ENCODE results near the gene KRTAP10-3.
"Not testable (repeated sequence)": the region's sequence is repeated elsewhere in the genome, so short reads cannot be mapped to it uniquely, and the experiment has no call there.

KRTAP10-3 gene

GRCh38 chr21:44589586-44590305, 31.2 kb upstream of the KRTAP10-3 start:
- H3K79me2 ChIP-seq (ENCODE audit: control insufficient read depth, insufficient read depth, low read length, unreplicated experiment): no peaks in the 10 kb centered on the region
- no peak overlapping the region for H2AFZ ChIP-seq (ENCODE audit: low read length, unreplicated experiment)
- H3K27me3 ChIP-seq (ENCODE audit: insufficient read depth, low read length): peaks cover 37% of the 10 kb centered on the region
- no peak overlapping the region for H3K4me3 ChIP-seq (ENCODE audit: low read depth, low read length)
- H3K4me1 ChIP-seq (ENCODE audit: control insufficient read depth, insufficient read depth, low read length, unreplicated experiment): no peaks in the 10 kb centered on the region
- H3K36me3 ChIP-seq (ENCODE audit: insufficient read depth, low read length): no peaks in the 10 kb centered on the region
- H3K27ac ChIP-seq (ENCODE audit: low read depth, low read length): no peak overlapping the region

- no peaks in the 10 kb centered on the region for H3K36me3 ChIP-seq (ENCODE audit: insufficient read depth, low read length)
- H3K27ac ChIP-seq (ENCODE audit: low read depth, low read length): no peak overlapping the region
- H3K27me3 ChIP-seq (ENCODE audit: insufficient read depth, low read length): peaks cover 32% of the 10 kb centered on the region
- no peaks in the 10 kb centered on the region for H3K79me2 ChIP-seq (ENCODE audit: control insufficient read depth, insufficient read depth, low read length, unreplicated experiment)
- H2AFZ ChIP-seq (ENCODE audit: low read length, unreplicated experiment): no peak overlapping the region
- no peaks in the 10 kb centered on the region for H3K4me1 ChIP-seq (ENCODE audit: control insufficient read depth, insufficient read depth, low read length, unreplicated experiment)
- H3K4me3 ChIP-seq (ENCODE audit: low read depth, low read length): no peak overlapping the region
Observed at GRCh38 chr21:44589094-44589493, 30.5 kb upstream of the KRTAP10-3 start.

GRCh38 chr21:44585892-44586291, 27.3 kb upstream of the KRTAP10-3 start:
- H3K4me1 ChIP-seq (ENCODE audit: control insufficient read depth, insufficient read depth, low read length, unreplicated experiment): no peaks in the 10 kb centered on the region
- no peaks in the 10 kb centered on the region for H3K36me3 ChIP-seq (ENCODE audit: insufficient read depth, low read length)
- no peak overlapping the region for H2AFZ ChIP-seq (ENCODE audit: low read length, unreplicated experiment)
- H3K27me3 ChIP-seq (ENCODE audit: insufficient read depth, low read length): peaks cover 16% of the 10 kb centered on the region
- no peaks in the 10 kb centered on the region for H3K79me2 ChIP-seq (ENCODE audit: control insufficient read depth, insufficient read depth, low read length, unreplicated experiment)
- H3K4me3 ChIP-seq (ENCODE audit: low read depth, low read length): no peak overlapping the region
- no peak overlapping the region for H3K27ac ChIP-seq (ENCODE audit: low read depth, low read length)

DNA sequence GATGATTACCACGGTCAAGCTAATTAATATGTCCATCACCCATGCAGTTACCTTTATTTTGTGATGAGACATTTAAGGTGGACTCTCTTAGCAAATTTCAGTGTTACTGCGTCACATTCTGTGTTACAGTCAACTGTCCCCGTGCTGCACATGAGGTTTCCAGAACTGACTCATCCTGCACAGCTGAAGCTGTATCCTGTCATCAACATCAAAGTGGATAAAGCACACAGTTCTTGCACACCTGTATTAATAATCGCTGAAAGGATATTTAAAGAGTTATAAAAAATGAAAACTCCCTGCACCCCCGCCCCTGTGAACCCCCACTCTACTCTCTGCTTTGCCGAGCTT, 25.2 kb upstream of the KRTAP10-3 start:
- H3K4me3 ChIP-seq (ENCODE audit: low read depth, low read length): no peak overlapping the region
- H3K27me3 ChIP-seq (ENCODE audit: insufficient read depth, low read length): peaks cover 16% of the 10 kb centered on the region
- H3K79me2 ChIP-seq (ENCODE audit: control insufficient read depth, insufficient read depth, low read length, unreplicated experiment): no peaks in the 10 kb centered on the region
- no peak overlapping the region for H3K27ac ChIP-seq (ENCODE audit: low read depth, low read length)
- H2AFZ ChIP-seq (ENCODE audit: low read length, unreplicated experiment): no peak overlapping the region
- H3K36me3 ChIP-seq (ENCODE audit: insufficient read depth, low read length): no peaks in the 10 kb centered on the region
- H3K4me1 ChIP-seq (ENCODE audit: control insufficient read depth, insufficient read depth, low read length, unreplicated experiment): no peaks in the 10 kb centered on the region

DNA sequence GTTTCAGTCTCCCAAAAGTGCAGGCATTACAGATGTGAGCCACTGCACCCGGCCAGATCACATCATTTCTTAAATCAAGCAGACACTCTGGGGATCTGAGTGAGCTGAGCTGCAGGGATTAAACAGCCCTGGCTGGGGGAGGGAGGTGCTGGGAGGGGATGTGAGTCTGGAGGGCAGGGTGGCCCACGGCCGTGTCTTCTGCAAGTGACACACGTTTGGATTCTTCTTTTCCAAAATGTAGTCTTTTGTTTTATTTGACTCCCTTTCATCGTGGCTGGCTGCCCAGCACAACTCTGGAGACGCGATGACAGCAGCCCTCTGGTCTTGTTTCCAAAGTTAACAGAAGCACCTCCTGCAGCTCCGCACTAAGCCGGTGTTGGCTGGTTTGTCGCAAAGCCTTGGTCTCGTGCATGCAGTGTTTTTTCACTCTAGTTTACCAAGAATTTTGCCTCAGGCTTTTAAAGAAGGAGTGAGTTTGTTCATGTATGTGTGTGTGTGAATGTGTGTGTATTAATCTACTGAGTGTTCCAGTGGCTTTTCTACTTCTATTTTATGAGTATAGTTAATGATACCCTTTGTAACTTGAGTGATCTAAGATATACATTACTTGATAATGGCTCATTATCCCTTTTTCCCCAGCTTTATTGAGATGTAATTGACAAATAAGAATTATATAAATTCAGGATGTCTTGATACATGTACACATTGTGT, 24.6 kb upstream of the KRTAP10-3 start:
- H3K27ac ChIP-seq (ENCODE audit: low read depth, low read length): no peak overlapping the region
- H3K36me3 ChIP-seq (ENCODE audit: insufficient read depth, low read length): no peaks in the 10 kb centered on the region
- H3K4me1 ChIP-seq (ENCODE audit: control insufficient read depth, insufficient read depth, low read length, unreplicated experiment): no peaks in the 10 kb centered on the region
- no peak overlapping the region for H3K4me3 ChIP-seq (ENCODE audit: low read depth, low read length)
- H3K27me3 ChIP-seq (ENCODE audit: insufficient read depth, low read length): peaks cover 16% of the 10 kb centered on the region
- no peaks in the 10 kb centered on the region for H3K79me2 ChIP-seq (ENCODE audit: control insufficient read depth, insufficient read depth, low read length, unreplicated experiment)
- no peak overlapping the region for H2AFZ ChIP-seq (ENCODE audit: low read length, unreplicated experiment)

DNA sequence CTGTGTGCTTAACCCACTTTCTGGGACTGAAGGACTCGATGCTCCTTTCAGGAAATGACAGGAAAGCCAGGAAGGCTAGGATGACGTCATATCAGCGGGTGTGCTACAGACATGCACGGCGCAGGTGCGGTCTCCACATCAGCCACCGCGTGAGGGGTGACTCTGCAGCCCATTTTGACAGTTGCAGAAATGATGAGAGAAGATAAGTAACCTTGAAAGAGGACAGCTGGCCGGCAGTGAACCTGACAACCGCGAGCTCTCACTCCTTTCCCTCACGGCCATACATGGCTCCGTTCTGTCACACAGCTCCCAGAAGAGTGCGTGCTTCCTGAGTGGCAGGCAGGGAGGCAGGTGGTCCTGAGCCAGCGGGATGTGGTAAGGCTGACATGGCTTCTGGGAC, 23.5 kb upstream of the KRTAP10-3 start:
- Histone ChIP-seq H3K36me3 (ENCODE audit: insufficient read depth, low read length) (no peaks in the 10 kb centered on the region), H3K79me2 (ENCODE audit: control insufficient read depth, insufficient read depth, low read length, unreplicated experiment) (no peaks in the 10 kb centered on the region), H2AFZ (ENCODE audit: low read length, unreplicated experiment) (no peak overlapping the region), H3K4me3 (ENCODE audit: low read depth, low read length) (no peak overlapping the region), H3K27me3 (ENCODE audit: insufficient read depth, low read length) (peaks cover 21% of the 10 kb centered on the region), H3K4me1 (ENCODE audit: control insufficient read depth, insufficient read depth, low read length, unreplicated experiment) (no peaks in the 10 kb centered on the region), H3K27ac (ENCODE audit: low read depth, low read length) (no peak overlapping the region)

DNA sequence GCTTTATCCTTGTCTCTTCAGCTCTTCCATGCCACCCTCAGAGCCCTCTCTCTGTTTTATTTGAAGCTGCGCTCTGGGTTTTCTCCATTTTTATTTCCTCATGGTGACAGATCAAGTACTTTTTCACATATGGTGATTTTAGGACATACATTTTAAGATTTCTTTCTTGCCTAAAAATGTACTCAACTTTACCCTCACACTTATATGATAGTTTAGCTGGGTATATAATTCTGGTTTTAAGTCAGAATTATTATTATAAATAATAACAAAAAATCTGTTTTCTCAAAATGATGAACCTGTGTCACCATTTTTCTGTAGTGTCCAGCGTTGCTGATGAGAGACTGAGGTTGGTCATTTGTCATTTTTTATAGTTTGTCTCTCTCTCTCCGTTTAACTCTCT, 22.6 kb upstream of the KRTAP10-3 start:
- no peaks in the 10 kb centered on the region for H3K79me2 ChIP-seq (ENCODE audit: control insufficient read depth, insufficient read depth, low read length, unreplicated experiment)
- peaks cover 21% of the 10 kb centered on the region for H3K27me3 ChIP-seq (ENCODE audit: insufficient read depth, low read length)
- H3K4me1 ChIP-seq (ENCODE audit: control insufficient read depth, insufficient read depth, low read length, unreplicated experiment): no peaks in the 10 kb centered on the region
- H3K36me3 ChIP-seq (ENCODE audit: insufficient read depth, low read length): no peaks in the 10 kb centered on the region
- no peak overlapping the region for H3K4me3 ChIP-seq (ENCODE audit: low read depth, low read length)
- H3K27ac ChIP-seq (ENCODE audit: low read depth, low read length): no peak overlapping the region
- H2AFZ ChIP-seq (ENCODE audit: low read length, unreplicated experiment): no peak overlapping the region

DNA sequence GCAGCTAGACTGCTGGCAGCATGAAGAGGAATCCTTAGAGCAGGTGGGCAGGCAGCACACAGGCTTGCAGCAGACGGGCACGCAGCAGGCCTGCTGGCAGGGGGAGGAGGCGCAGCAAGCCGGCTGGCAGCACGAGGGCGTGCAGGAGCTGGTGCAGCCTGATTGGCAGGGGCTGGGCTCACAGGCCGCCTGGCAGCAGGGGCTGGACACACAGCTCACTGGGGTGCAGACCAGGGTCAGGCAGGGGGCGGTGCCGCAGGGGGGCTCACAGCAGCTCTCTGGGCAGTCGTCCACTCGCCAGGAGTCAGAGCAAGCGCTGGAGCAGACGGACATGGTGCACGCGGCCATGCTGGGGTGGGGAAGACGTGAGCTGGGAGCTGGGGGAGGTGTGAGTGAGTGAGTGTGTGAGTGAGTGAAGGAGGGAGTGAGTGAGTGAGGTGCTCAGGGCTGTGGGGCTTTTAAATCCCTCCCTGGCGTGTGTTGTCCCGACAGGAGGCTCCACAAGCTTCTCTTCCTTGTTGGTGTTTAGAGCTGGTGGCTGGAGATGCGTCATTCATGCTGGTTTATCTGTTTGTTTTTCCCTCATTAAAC, 21.7 kb upstream of the KRTAP10-3 start, which contains the start of gene KRTAP10-5:
KRTAP10-5 (minus strand) TSS at position 374 of the 591 bp plus-strand sequence; CDS start at position 348, 26 bp downstream.
- H3K27ac ChIP-seq (ENCODE audit: low read depth, low read length); H3K36me3 ChIP-seq (ENCODE audit: insufficient read depth, low read length); H2AFZ ChIP-seq (ENCODE audit: low read length, unreplicated experiment); H3K4me1 ChIP-seq (ENCODE audit: control insufficient read depth, insufficient read depth, low read length, unreplicated experiment); H3K4me3 ChIP-seq (ENCODE audit: low read depth, low read length); H3K79me2 ChIP-seq (ENCODE audit: control insufficient read depth, insufficient read depth, low read length, unreplicated experiment): not testable (repeated sequence)
- H3K27me3 ChIP-seq (ENCODE audit: insufficient read depth, low read length): peaks cover 15% of the 10 kb centered on the region

- Histone ChIP-seq H3K79me2 (ENCODE audit: control insufficient read depth, insufficient read depth, low read length, unreplicated experiment) (no peaks in the 10 kb centered on the region), H3K4me1 (ENCODE audit: control insufficient read depth, insufficient read depth, low read length, unreplicated experiment) (no peaks in the 10 kb centered on the region), H3K36me3 (ENCODE audit: insufficient read depth, low read length) (no peaks in the 10 kb centered on the region), H3K4me3 (ENCODE audit: low read depth, low read length) (no peak overlapping the region), H3K27me3 (ENCODE audit: insufficient read depth, low read length) (peaks cover 10% of the 10 kb centered on the region; the same call in 1 of the 2 replicates), H2AFZ (ENCODE audit: low read length, unreplicated experiment) (no peak overlapping the region), H3K27ac (ENCODE audit: low read depth, low read length) (no peak overlapping the region)
Observed at GRCh38 chr21:44579833-44580144, 21.2 kb upstream of the KRTAP10-3 start.

DNA sequence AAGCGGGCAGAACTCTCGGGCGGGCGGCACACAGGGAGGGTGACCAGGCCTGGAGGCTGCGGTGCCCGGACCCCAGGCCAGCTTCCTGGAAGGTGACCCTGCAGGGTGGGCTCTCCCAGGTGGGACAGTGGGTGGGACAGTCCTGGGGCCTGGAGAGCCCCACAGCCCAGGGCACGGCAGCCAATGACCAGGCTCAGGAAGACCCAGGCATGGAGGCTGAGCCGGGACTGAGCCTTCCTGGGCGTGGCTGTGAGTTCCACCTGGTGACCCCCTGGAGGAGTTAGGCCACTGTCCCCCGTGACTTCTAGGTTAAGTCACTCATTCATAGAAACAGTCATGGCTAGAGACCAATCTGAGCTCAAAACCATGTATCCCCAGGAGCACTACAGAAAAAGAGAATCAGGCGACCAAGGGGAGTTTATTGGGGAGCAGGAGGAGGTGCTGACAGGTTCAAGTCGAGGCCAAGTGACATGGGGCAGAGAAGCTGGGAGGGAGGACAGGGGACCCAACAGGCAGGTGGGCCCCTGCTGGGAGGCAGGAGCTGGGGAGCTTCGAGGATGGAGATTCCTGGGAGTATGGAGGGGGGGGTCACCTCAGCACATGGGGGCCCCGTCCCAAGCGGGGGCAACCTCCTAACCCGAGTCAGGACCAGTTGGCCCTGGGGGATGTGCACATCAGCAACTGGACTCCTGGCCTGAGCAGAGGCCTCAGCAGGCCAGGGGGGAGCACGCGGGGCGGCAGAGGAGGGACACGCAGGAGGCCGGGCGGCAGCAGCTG, 20.6 kb upstream of the KRTAP10-3 start:
- no peak overlapping the region for H3K4me3 ChIP-seq (ENCODE audit: low read depth, low read length)
- peaks cover 10% of the 10 kb centered on the region; the same call in 1 of the 2 replicates for H3K27me3 ChIP-seq (ENCODE audit: insufficient read depth, low read length)

More for the DNA sequence above, 20.6 kb upstream of the KRTAP10-3 start:
- no peak overlapping the region for H2AFZ ChIP-seq (ENCODE audit: low read length, unreplicated experiment)
- H3K79me2 ChIP-seq (ENCODE audit: control insufficient read depth, insufficient read depth, low read length, unreplicated experiment): no peaks in the 10 kb centered on the region
- no peaks in the 10 kb centered on the region for H3K4me1 ChIP-seq (ENCODE audit: control insufficient read depth, insufficient read depth, low read length, unreplicated experiment)
- H3K27ac ChIP-seq (ENCODE audit: low read depth, low read length): no peak overlapping the region
- H3K36me3 ChIP-seq (ENCODE audit: insufficient read depth, low read length): no peaks in the 10 kb centered on the region
